Omental fat pad (tissue), 4 donors: ENCODE data around the gene ZFP64. TPM values are rescaled to one million over a fixed set of nuclear protein-coding genes. Genes with fewer than 3 reads are reported as not detected.
"Not testable (repeated sequence)": the region's sequence is repeated elsewhere in the genome, so short reads cannot be mapped to it uniquely, and the experiment has no call there.

Experiments
- ATAC-seq: fragments of 150-250 bp; one replicate; pipeline ENCODE4 v1.9.1; 2016; ENCODE audit warnings: mild to moderate bottlenecking, moderate library complexity; ENCODE audit not compliant: low FRiP score
- DNase-seq: peaks from one replicate; pipeline ENCODE4 v3.0.0-alpha.2; 2019; ENCODE audit warnings: low spot score
- total RNA-seq, 4 donors: library from RNA; depleted of rRNA; stranded (reverse); fragments of >200 nt; gene quantifications; one replicate each; pipeline ENCODE4 v1.1.0, GENCODE V29; 2016
- TF ChIP-seq, protein P1 (sequence below), 3 donors: fragments of 450-650 bp; IDR thresholded peaks; one replicate each; pipeline ENCODE4 v1.5.1; 2016 to 2017; ENCODE audit warnings: antibody characterized with exemption in 3 of 3, mild to moderate bottlenecking in 3 of 3, moderate library complexity in 2 of 3

Gene ZFP64
- total RNA-seq, 4 donors from 2014 or later = 7.1 to 9.3 (median 9.3) TPM

DNA sequence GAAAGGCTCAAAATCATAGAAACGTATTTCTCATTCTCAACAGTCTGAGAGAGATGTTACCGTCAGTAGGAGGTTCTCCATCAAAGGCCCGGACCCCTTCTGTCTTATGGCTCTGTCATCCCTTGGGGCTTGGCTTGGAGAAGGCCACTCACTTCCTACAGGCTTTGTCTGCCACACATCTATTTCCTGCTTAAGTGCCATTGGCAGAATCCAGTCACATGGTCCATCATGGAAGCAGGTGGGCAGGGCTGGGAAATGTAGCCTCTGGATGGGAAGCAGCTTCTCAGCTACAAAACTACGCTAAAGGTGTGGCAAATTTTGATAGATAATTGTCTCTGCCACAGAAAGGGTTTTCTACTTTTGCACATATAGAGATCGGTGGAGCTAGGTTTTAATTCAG lies 12.6 kb upstream of the ZFP64 start:
- TF ChIP-seq, protein P1, sequence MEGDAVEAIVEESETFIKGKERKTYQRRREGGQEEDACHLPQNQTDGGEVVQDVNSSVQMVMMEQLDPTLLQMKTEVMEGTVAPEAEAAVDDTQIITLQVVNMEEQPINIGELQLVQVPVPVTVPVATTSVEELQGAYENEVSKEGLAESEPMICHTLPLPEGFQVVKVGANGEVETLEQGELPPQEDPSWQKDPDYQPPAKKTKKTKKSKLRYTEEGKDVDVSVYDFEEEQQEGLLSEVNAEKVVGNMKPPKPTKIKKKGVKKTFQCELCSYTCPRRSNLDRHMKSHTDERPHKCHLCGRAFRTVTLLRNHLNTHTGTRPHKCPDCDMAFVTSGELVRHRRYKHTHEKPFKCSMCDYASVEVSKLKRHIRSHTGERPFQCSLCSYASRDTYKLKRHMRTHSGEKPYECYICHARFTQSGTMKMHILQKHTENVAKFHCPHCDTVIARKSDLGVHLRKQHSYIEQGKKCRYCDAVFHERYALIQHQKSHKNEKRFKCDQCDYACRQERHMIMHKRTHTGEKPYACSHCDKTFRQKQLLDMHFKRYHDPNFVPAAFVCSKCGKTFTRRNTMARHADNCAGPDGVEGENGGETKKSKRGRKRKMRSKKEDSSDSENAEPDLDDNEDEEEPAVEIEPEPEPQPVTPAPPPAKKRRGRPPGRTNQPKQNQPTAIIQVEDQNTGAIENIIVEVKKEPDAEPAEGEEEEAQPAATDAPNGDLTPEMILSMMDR (IDR thresholded peaks at IDR 0.05) = no peak
- ATAC-seq (no peak), DNase-seq (no peak)

- TF ChIP-seq, protein P1 (IDR thresholded peaks at IDR 0.05) = no peak
- ATAC-seq (no peak), DNase-seq (no peak)
These were observed 9.8 kb upstream of the ZFP64 start for GRCh38 chr20:52201395-52201794.

- TF ChIP-seq, protein P1 (IDR thresholded peaks at IDR 0.05) = no peak
- ATAC-seq = no peak
- DNase-seq = no peak
These were observed 9.3 kb upstream of the ZFP64 start for GRCh38 chr20:52200870-52201269.

DNA sequence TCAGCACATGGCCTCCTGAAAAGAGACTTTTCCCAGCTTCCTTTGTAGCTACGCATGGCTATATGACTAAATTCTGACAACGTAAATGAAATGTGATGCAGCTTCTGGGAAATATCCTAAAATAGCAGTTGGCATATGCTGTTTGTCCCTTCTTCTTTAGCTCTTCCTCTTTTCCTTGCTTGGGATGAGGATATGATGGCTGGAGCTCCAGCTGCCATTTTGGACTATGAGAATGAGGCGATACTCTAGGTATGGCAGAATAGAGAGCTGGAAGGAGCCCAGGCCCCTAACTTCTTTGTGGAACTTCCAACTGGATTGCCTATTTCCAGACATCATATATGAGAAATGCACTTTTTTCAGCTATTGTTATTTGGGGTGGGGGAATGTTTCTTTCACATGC lies 5.3 kb upstream of the ZFP64 start:
- ATAC-seq (no peak), DNase-seq (no peak)
- TF ChIP-seq, protein P1 (IDR thresholded peaks at IDR 0.05) = no peak

GRCh38 chr20:52193886-52194545 lies 2.4 kb upstream of the ZFP64 start:
- TF ChIP-seq, protein P1 (IDR thresholded peaks at IDR 0.05) = no peak
- ATAC-seq = no peak

DNA sequence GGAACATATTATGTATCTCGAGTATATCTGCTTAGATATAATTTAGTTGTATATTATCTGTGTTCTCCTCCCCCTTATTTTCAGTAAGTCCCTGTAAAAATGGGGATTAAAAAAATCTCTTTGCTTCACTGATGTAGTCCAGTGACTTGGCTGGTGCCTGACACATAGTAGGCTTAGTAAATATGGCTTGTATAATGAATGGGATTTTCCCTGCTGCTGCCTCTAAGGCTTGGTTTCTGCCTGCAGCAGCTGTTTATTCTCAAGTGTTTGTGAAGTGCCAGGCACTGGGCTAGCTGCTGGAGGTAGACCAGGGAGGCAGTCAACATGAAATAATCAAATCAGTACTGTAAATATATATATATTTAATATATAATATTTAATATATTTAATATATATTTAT lies 1.6 kb upstream of the ZFP64 start:
- ATAC-seq (no peak), DNase-seq (no peak)
- TF ChIP-seq, protein P1 (IDR thresholded peaks at IDR 0.05) = no peak

More at GRCh38 chr20:52193886-52194545, 2.4 kb upstream of the ZFP64 start:
- no peak for DNase-seq

- DNase-seq, ATAC-seq: not testable (repeated sequence)
These were observed 1.1 kb upstream of the ZFP64 start for GRCh38 chr20:52192719-52193007.
